ENCODE results near the gene FAM83C. TPM values are rescaled to one million over a fixed set of nuclear protein-coding genes. Genes with fewer than 3 reads are reported as not detected.

Gene FAM83C
- total RNA-seq, 1 donor from 2014 or later, result 39.1 TPM

GRCh38 chr20:35283441-35284266 is 8.6 kb downstream of the FAM83C start:
- peak; percentile 58 for ATAC-seq

DNA sequence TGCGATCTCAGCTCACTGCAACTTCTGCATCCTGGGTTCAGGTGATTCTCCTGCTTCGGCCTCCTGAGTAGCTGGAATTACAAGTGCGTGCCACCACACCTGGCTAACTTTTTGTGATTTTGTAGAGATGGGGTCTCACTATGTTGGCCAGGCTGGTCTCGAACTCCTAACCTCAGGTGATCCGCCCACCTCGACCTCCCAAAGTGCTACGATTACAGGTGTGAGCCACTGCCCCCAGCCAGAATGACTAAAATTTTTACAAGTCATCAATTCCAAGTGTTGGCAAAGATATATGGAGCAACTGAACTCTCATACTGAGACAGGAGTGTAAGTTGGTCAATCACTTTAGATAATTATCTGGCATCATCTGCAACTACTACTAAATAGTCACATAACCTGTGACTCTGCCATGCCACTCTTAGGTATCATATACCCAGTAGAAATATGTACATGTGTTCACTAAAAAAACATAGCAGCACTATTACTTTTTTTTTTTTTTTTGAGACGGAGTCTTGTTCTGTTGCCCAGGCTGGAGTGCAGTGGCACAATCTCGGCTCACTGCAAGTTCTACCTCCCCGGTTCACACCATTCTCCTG is 10.6 kb downstream of the FAM83C start:
- no peak for ATAC-seq

- ATAC-seq, result no peak
These were observed 11.7 kb downstream of the FAM83C start for GRCh38 chr20:35280523-35280922.

GRCh38 chr20:35279533-35280174 is 12.6 kb downstream of the FAM83C start:
- ATAC-seq, result peak; percentile 31

DNA sequence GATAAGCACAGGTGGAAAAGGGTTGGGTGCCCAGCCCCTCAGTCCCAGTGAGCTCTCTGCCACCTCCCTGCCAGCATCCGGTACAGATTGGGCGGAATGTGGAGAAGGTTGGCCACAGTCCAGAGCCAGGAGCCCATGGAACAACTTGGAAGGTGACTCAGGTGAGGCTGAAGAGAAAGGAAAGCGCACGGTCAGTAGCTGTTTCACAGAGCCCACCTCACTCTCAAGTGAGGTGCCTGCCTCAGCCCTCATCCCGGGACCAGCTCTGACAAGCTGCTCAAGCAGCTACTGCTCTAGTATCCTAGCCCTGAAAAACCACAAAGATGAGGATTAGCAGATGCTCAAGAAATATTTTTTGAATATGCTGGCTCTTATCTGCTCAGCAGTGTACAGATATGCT is 13.2 kb downstream of the FAM83C start:
- ATAC-seq, result no peak

DNA sequence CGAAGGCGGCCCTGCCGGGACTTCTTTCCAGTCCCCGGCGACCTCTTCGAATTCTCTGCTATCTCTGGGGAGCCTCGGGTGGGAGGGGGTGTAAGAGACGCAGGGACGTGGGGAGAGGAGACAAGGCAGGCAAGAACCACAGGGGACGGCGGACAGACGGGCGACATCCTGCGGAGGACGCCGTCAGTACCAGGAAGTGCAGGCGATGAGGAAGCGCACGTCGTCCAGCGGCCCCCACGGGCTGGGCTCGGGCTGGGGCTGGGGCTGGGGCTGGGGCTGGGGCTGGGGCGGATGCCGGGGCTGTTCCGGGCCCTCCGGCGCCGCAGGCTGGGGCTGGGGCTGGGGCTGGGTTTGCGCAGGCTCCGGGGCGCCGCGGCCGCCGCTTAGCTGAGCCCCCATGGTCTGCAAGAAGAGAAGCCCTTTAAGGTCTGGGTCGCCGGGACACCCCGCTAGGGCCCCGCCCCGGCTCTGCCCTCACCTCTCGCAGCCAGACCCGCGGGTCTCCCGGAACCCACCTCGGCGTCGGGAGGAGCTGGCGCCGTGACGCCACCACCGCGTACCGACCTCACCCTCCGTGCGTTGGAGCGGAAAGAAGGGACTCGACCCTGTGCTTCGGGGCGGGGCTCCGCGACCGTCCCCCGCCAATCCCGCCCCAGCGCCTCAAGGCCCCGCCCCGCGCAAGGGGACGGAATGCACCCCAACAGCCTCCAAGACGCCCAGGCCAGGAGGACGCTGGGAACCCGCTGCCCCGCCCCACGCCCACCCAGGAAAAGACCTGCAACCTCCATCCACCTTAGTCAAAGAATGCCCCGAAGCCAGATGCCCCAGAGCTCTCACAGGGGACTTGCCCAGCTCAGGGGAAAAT is 14.5 kb downstream of the FAM83C start, which contains the start of gene MMP24OS:
Gene MMP24OS (minus strand): TSS at position 592 of the 865 bp plus-strand sequence. CDS start 193 bp downstream, at position 399.
- peak; percentile 83 for ATAC-seq

- ATAC-seq, result no peak
These were observed 15.1 kb downstream of the FAM83C start for GRCh38 chr20:35277127-35277526.

- ATAC-seq, result no peak
These were observed 15.8 kb downstream of the FAM83C start for GRCh38 chr20:35276408-35276807.

- no peak for ATAC-seq
These were observed 16.4 kb downstream of the FAM83C start for GRCh38 chr20:35275741-35276251.

GRCh38 chr20:35274172-35275092 is 17.8 kb downstream of the FAM83C start:
- no peak for ATAC-seq

DNA sequence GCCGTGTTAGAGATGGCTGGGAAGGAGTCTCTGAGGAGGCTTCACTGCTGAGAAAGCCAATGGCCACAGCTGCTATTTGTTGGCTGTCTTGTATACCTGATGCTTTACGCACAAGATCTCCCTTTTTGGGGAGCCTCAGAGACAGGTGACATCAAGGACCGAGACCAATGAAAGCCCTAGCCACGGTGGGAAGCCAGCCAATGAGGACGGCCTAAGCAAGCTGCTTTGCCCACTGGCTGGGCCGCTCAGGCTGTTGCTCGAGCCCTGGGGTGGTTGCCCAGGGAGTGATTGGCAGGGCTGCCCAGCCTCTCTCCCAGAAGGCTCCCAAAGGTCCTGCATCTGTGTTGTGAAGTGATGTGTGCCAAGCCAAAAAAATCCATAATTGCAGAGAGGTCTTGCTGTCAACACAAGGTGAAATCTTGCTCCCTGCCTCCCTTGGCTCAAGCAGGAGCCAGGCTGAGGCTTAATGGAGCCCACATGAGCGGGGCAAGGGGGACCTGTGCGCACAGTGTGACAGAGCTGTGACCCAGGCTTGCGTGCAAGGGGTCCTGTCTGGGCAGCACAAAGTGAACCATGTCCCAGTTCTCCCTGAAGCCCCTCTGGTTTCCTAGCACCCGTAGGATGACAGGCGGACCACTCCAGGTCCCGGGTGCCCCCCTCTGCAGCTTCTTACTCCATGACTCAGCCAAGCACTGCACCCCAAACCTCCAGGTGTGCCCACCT is 18.6 kb downstream of the FAM83C start:
- ATAC-seq, result no peak

DNA sequence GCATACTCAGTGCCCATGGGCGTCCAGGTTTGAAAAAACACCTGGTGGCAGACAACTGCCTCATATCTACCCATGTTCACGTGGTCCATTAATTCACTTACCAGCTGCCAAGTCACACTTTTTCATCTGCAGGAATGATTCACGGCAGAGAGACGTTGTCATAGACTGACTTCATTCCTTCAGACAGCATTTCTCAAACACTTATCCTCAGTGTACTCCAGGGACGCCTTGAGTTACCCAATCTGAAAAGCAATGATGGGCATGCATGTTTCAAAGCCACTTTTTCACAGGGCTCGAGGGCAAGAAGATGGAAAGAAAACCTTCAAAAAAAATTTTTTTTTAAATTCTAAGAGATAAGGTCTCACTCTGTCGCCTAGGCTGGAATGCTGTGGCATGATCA is 20.3 kb downstream of the FAM83C start:
- ATAC-seq, result peak; percentile 10

GRCh38 chr20:35271073-35271882 is 20.9 kb downstream of the FAM83C start:
- ATAC-seq, result peak; percentile 11

DNA sequence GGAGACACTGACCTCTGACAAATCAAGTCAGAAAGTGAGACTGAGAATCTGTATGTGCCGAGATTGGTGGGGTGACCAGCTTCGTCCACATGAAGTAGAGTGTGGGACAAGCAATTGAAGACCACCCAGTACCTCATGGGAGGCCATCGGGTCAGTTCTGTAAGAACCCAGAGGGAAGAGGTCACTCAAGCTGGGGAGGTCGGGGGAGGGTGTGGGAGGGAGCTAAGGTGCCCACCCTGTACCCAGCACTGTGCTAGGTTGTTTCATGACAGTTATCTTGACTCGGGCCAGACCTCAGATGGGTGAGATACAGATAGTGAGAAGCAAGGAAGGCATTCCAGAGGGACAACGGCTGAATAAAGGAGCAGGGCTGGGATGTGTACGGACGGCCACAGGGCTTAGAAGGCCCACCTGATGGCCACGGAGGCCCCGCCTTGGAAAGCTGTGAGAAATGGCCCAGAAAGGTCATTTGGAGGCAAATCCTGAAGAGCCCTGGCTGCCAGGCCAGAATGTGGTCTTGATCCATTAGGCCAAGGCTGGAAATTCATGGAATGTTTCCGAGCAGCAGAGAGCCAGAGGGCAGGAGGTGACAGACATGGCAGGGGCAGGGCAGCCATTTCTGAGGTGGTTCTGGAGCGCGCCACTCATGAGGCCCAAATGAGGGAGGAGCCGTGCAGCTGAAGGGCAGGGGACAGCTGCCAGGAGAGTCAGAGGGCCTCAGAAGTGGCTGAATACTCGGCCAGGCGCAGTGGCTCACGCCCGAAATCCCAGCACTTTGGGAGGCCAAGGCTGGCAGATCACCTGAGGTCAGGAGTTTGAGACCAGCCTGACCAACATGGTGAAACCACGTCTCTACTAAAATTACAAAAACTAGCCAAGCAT is 22.0 kb downstream of the FAM83C start:
- ATAC-seq, result no peak

- peak; percentile 44 for ATAC-seq
These were observed 23.0 kb downstream of the FAM83C start for GRCh38 chr20:35269055-35269781.

GRCh38 chr20:35267092-35267491 is 25.1 kb downstream of the FAM83C start:
- ATAC-seq, result no peak

DNA sequence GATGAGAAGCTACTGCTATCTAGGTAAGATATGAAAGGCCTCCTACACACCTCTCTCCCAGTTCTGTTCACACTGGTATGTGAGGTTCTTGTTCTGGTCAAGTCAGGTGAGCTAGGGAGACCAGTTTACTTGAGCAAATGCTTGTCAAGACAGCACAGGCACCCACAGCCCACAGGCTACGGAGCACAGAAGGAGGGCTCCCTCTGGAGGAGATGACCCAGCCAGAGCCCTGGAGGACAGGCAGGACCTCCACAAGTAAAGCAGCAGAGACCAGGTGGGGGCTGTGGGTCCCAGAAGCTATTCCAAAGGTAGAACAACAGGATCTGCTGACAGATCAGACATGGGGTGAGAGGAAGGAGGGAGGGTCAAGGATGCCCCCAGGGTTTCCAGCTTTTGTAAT is 27.5 kb downstream of the FAM83C start:
- no peak for ATAC-seq
